Stimulated activated effector memory CD8-positive, alpha-beta T cell treated with anti-CD3 and anti-CD28 coated beads, Interleukin-12 subunit alpha, Interleukin-12 subunit beta, amount 100 ng/mL, for 72 hours (primary cell): ENCODE results near the gene STING1.
A peak's percentile ranks its signal among the peaks of the same experiment; 100 is the strongest.
"Not testable (repeated sequence)": the region's sequence is repeated elsewhere in the genome, so short reads cannot be mapped to it uniquely, and the experiment has no call there.

Experiments
- ATAC-seq: fragments of 150-1000 bp; cut with Tn5 transposase; 2 replicates; pipeline ENCODE4 v1.10.0; 2021
- DNase-seq, 2 donors: peaks; one replicate each; pipeline ENCODE4 v3.0.0; 2021 to 2022; ENCODE audit warnings: low spot score in 2 of 2
- H3K27ac Mint-ChIP-seq: one replicate; pipeline ENCODE4 v1.8.0; 2022; ENCODE audit warnings: mild to moderate bottlenecking, mixed read lengths
- H3K36me3 Mint-ChIP-seq: one replicate; pipeline ENCODE4 v1.8.0; 2022; ENCODE audit warnings: mild to moderate bottlenecking, mixed read lengths
- H3K4me1 Mint-ChIP-seq: one replicate; pipeline ENCODE4 v1.8.0; 2022; ENCODE audit warnings: mixed read lengths
- H3K4me3 Mint-ChIP-seq: one replicate; pipeline ENCODE4 v1.8.0; 2022; ENCODE audit warnings: mild to moderate bottlenecking, mixed read lengths
- H3K9me3 Mint-ChIP-seq: one replicate; pipeline ENCODE4 v1.8.0; 2022; ENCODE audit warnings: mixed read lengths

The STING1 gene

DNA sequence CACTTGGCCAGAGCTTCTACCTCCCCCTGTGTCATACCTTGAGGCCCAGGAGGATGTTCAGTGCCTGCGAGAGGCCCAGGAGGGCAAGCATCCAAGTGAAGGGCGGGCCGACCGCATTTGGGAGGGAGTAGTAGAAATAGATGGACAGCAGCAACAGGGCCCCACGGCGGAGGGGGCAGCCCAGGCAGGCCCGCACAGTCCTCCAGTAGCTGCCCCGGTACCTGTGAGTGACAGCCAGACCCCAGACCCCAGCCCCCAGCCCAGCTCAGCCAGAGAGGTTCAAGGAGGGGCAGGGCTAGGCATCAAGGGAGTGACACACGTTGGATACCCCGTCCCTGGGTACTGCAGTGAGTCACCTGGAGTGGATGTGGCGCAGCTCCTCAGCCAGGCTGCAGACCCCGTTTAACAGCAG lies 1.4 kb downstream of the STING1 start:
- Mint-ChIP-seq H3K4me3 (peak overlapping the region; percentile 75), H3K36me3 (peaks cover 68% of the 10 kb centered on the region)
- DNase-seq, result peak in 1 of 2 donors; percentile 51

DNA sequence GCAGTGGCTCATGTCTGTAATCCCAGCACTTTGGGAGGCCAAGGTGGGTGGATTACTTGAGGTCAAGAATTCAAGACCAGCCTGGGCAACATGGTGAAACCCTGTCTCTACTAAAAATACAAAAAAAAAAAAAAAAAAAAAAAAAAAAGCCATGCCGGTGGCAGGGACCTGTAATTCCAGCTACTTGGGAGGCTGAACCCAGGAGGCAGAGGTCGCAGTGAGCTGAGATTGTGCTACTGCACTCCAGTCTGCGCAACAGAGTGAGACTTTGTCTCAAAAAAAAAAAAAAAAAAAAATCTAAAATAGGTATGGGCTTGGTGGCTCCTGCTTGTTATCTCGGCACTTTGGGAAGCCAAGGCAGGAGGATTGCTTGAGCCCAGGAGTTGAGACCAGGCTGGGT lies 2.8 kb downstream of the STING1 start:
- H3K36me3 Mint-ChIP-seq, result peaks cover 82% of the 10 kb centered on the region
- not testable (repeated sequence) for ATAC-seq, H3K9me3 Mint-ChIP-seq, DNase-seq
- H3K27ac Mint-ChIP-seq, result peak overlapping the region; percentile 76
- H3K4me1 Mint-ChIP-seq, result peaks cover 56% of the 10 kb centered on the region
- H3K4me3 Mint-ChIP-seq, result peak overlapping the region; percentile 43

More for the DNA sequence above, 1.4 kb downstream of the STING1 start:
- no peaks in the 10 kb centered on the region for H3K9me3 Mint-ChIP-seq
- H3K27ac Mint-ChIP-seq, result peak overlapping the region; percentile 93
- peak; percentile 62 for ATAC-seq
- H3K4me1 Mint-ChIP-seq, result peaks cover 43% of the 10 kb centered on the region

DNA sequence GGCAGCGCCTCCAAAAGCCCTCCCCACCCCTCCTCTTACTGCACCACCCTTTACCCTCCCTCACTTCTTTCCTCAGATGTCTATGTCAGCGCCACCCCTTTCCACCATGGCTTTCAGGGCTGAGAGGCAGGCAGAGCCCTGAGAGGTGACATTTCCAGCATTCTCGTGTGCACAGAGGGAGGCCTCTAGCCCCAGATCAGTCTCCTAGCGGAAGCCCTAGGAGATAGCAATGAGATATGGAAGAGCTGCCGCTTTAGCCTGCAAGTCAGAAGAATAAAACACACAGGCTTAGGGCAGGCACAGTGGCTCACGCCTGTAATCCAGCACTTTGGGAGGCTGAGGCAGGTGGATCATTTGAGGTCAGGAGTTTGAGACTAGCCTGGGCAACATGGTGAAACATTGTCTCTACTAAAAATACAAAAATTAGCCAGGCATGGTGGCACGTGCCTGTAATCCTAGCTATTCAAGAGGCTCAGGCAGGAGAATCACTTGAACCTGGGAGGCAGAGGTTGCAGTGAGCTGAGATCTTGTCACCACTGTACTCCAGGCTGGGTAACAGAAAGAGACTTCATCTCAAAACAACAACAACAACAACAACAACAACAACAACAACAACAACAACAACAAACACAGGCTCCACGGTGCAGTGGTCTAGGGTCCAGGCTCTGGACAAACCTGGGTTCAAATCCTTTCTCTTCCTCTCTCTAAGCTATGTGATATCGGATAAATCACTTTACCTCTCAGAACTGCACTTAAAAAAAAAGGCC lies 3.7 kb downstream of the STING1 start:
- Mint-ChIP-seq H3K4me3 (peak overlapping the region; percentile 43), H3K4me1 (peaks cover 60% of the 10 kb centered on the region), H3K36me3 (peaks cover 91% of the 10 kb centered on the region), H3K27ac (peak overlapping the region; percentile 76)
- not testable (repeated sequence) for DNase-seq, H3K9me3 Mint-ChIP-seq, ATAC-seq

- ATAC-seq (no peak), DNase-seq (no peak)
- Mint-ChIP-seq H3K4me1 (peaks cover 75% of the 10 kb centered on the region), H3K4me3 (peak overlapping the region; percentile 26), H3K9me3 (no peaks in the 10 kb centered on the region), H3K36me3 (peaks cover 87% of the 10 kb centered on the region), H3K27ac (peak overlapping the region; percentile 80)
Observed at GRCh38 chr5:139475865-139476617, 6.5 kb downstream of the STING1 start.

DNA sequence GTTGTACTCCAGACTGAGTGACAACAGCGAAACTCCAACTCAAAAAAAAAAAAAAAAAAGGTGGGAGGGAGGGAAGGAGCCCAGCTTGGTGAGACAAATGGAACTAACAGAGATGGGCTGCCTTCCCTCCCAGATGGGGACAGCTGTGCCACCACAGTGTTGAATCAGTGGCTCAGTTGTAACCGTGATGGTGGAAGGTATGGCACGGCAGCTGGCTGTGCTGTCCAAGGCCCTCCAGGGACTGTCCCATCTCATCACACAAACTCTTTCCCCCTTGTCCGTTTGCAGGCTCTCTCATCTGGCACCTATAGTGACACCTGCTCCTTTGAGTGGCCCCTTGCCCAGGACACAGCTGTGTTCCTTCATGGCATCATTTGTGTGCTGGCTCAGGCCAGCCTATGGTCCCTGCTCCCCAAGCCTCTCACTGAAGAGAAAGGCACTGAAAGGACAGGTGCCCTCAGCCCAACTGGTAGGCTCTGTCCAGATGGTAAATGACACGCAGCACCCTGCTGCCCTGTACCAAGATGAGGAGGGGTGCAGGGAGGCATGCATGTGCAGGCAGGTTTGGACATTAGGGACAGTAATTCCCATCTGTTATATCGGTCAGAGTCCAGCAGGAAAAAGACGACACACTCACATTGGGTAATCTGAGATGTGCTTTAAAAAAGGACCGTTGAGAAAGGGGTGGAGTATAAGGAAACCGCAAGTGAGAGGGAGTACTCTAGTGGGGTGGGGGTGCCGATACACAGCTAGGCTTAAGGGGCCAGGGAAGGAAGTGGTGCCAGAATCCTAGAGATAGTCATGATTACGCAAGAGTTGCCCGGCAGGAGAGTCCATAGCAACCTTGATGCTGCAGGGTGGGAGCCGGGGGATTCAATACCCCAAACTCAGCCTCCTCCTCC lies 7.4 kb downstream of the STING1 start:
- Mint-ChIP-seq H3K27ac (peak overlapping the region; percentile 80), H3K4me3 (peak overlapping the region; percentile 26), H3K36me3 (peaks cover 82% of the 10 kb centered on the region), H3K9me3 (no peaks in the 10 kb centered on the region), H3K4me1 (peaks cover 73% of the 10 kb centered on the region)
- DNase-seq (no peak), ATAC-seq (peak; percentile 42)

DNA sequence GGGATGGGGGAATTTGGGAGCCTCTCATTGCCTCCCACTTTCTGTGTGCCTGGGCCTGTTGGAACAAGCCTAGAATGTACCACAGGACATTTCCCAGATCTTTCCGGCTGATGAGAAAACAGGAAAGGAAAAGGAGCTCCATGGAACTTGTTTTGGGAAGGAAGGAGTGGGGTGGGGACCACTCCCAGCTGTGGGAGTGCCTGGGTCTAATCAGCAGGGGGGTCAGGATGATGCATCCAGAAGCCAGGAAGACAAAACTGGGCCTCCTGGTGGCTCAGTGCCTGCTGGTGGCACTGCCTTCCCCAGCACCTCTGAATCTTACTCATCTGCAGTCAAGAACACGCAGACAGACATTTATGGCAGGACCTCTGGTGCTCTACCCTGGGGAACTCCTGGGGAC lies 9.0 kb downstream of the STING1 start:
- ATAC-seq (peak; percentile 43), DNase-seq (no peak)
- H3K27ac Mint-ChIP-seq, result peak overlapping the region; percentile 98
- peaks cover 71% of the 10 kb centered on the region for H3K36me3 Mint-ChIP-seq
- no peak overlapping the region for H3K4me3 Mint-ChIP-seq
- H3K4me1 Mint-ChIP-seq, result peaks cover 77% of the 10 kb centered on the region
- no peaks in the 10 kb centered on the region for H3K9me3 Mint-ChIP-seq

DNA sequence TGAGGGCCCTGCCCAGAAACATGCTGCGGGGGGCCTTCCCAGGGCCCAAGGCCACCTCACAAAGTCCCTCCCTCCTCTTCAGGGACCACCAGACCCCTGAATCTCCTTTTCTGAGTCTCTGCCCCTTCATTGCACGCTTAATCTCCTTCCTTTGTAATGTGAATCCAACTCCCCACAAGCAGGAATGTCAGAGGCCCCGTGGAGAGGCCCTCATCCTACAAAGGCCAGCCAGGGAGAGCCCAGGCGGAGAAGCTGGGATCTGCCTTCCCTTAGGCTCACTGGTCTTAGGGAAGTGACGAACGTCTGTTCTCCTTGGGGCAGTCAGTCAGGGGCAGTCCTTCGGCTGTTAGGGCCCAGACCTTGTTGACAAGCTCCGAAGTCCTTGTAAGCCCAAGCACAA lies 9.5 kb downstream of the STING1 start:
- no peak overlapping the region for H3K4me3 Mint-ChIP-seq
- no peak for DNase-seq
- ATAC-seq, result no peak
- peak overlapping the region; percentile 98 for H3K27ac Mint-ChIP-seq
- H3K9me3 Mint-ChIP-seq, result no peaks in the 10 kb centered on the region
- H3K36me3 Mint-ChIP-seq, result peaks cover 66% of the 10 kb centered on the region
- H3K4me1 Mint-ChIP-seq, result peaks cover 77% of the 10 kb centered on the region

DNA sequence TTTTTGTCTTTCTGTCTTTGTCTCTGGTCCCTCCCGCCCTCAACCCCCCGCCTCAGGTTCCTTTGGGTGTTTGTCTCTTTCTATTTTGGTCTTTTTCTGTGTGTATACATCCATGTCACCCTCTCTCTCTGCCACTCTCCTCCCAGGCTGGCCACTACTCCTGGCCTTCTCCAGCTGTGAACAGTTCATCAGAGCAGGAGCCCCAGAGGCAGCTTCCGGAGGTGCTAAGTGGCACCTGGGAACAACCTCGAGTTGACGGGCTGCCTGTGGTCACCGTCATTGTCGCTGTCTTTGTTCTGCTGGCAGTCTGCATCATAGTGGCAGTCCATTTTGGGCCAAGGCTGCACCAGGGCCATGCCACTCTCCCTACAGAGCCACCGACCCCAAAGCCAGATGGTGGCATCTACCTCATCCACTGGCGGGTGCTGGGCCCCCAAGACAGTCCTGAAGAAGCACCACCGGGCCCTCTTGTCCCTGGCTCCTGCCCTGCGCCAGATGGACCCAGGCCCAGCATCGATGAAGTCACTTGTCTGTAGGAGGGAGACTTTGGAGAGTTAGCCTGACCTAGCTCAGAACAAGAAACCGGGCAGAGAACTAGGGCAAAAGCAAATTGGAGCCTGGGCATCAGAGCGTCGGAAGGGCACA lies 10.1 kb downstream of the STING1 start:
- DNase-seq, result no peak

GRCh38 chr5:139470821-139471300 lies 11.7 kb downstream of the STING1 start, which contains the start of gene SMIM33:
TSS of gene SMIM33 (plus strand) at chr5:139471004. CDS start at chr5:139471122, 118 bp downstream.
- ATAC-seq, result peak; percentile 63
- peaks cover 67% of the 10 kb centered on the region for H3K4me1 Mint-ChIP-seq

More for the DNA sequence above, 10.1 kb downstream of the STING1 start:
- Mint-ChIP-seq H3K36me3 (peaks cover 60% of the 10 kb centered on the region), H3K4me3 (peak overlapping the region; percentile 72), H3K9me3 (no peaks in the 10 kb centered on the region), H3K27ac (peak overlapping the region; percentile 98), H3K4me1 (peaks cover 72% of the 10 kb centered on the region)
- ATAC-seq, result no peak

DNA sequence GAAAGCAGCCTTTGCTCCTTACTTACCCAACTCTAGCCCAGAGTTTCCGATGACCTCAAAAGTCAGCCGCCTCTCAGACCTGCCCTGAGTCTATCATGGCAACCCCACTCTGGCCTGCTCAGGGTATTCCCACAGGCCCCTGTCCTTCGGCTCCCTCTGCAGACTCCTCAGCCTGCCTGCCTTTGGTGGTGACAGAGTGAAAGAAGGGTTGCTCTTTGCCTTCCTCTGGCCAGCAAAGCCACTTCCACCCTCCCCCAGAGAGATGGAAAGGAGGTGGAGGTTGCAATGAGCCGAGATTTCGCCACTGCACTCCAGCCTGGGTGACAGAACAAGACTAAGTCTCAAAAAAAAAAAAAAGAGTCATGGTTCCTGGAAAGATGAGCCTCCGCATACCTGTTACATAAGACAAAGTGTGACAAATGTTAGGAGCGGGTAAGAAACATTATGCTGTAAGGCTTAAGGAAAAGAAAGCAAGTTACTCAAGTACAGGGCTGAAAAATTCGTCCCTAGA lies 14.1 kb downstream of the STING1 start:
- Mint-ChIP-seq H3K4me3 (peak overlapping the region; percentile 45), H3K4me1 (peaks cover 49% of the 10 kb centered on the region), H3K36me3 (peaks cover 20% of the 10 kb centered on the region), H3K9me3 (no peaks in the 10 kb centered on the region), H3K27ac (peak overlapping the region; percentile 60)
- DNase-seq (no peak), ATAC-seq (peak; percentile 57)

More at GRCh38 chr5:139470821-139471300, 11.7 kb downstream of the STING1 start, which contains the start of gene SMIM33:
- Mint-ChIP-seq H3K36me3 (peaks cover 44% of the 10 kb centered on the region), H3K9me3 (no peaks in the 10 kb centered on the region), H3K4me3 (peak within 1 kb of the TSS; percentile 72), H3K27ac (peak within 1 kb of the TSS; percentile 98)
- peak in 1 of 2 donors; percentile 58 for DNase-seq

DNA sequence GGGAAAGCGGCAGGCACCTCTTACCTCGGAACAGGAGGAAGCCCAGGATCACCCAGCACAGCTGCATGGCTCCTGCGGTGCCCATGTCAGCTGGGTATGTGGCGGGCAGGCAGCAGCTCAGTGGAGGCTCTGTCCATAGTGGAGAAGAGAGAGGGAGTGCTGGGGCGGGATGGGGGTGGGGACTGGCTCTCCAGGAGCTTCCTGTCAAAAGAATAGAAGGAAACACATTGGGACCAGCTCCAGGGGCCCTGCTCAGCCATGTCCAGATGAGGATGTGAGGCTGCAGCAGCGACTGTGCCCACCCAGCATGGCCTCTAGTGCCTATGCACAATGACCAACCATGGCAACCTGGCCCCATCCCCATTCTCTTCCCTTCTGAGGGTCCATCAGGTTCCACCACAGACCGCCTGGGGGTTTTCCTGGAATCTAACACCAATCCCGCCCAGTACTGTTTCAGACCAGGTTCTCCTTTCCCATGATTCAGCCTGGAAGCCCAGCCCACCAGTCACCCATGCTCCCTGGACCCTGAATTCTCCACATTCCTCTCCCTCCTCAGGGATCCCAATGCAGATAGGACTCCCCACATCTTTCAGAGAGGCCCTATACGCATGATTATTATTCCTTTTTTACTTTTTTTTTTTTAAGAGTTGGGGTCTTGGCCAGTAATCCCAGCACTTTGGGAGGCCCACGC lies 19.8 kb downstream of the STING1 start, which contains the start of gene ECSCR:
TSS of gene ECSCR (minus strand) at position 158 of the 691 bp plus-strand sequence. CDS start at position 85, 73 bp downstream.
- H3K27ac Mint-ChIP-seq, result no peak within 1 kb of the TSS
- no peak within 1 kb of the TSS for H3K4me3 Mint-ChIP-seq
- no peaks in the 10 kb centered on the region for H3K9me3 Mint-ChIP-seq
- ATAC-seq, result no peak
- DNase-seq, result no peak
- peaks cover 5% of the 10 kb centered on the region for H3K36me3 Mint-ChIP-seq
- H3K4me1 Mint-ChIP-seq, result peaks cover 42% of the 10 kb centered on the region

DNA sequence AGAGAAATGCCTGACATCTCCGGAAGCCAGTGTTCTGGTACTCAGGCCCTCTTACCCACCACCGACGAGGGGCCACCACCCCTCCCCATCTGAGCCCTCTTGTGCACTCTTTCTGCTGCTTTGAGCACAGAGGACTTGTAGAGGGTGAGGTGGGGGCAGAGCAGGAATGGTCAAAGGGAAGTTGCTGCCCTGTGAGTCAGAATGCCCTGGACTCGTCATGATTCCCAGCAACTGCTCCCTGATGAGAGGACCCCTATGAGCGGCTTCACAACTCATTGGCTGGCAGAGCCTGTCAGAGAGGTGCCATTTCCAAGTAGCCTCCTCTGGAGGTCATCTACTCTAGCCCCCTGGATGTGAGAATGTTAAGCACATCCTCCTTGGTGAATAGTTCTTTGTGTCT lies 20.9 kb downstream of the STING1 start:
- H3K4me1 Mint-ChIP-seq, result peaks cover 53% of the 10 kb centered on the region
- no peak for DNase-seq

DNA sequence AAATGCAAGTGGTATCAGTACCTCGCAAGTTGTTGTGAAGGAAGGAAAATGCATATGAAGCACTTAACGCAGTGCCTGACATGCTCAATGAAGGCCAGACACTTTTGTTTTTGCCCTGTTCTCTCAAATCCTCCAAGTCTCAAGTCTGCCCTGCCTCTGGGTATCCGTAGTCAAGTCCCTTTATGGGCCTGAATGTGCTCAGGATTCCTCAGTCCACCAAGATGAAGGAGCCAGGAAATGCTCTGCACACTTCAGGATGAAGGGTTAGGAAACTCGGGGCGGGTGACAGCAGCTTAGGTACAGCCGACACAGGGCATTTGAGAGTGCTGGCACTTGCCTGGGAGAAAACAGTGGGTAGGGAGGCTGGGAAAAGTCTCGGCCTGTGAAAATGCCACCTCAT lies 21.4 kb downstream of the STING1 start:
- H3K4me3 Mint-ChIP-seq, result no peak overlapping the region
- ATAC-seq (no peak), DNase-seq (no peak)
- H3K27ac Mint-ChIP-seq, result no peak overlapping the region
- peaks cover 58% of the 10 kb centered on the region for H3K4me1 Mint-ChIP-seq
- no peaks in the 10 kb centered on the region for H3K9me3 Mint-ChIP-seq
- H3K36me3 Mint-ChIP-seq, result peaks cover 5% of the 10 kb centered on the region

More for the DNA sequence above, 20.9 kb downstream of the STING1 start:
- Mint-ChIP-seq H3K4me3 (no peak overlapping the region), H3K36me3 (peaks cover 5% of the 10 kb centered on the region), H3K27ac (no peak overlapping the region), H3K9me3 (no peaks in the 10 kb centered on the region)
- ATAC-seq, result no peak
